Effector memory CD4-positive, alpha-beta T cell (primary cell): ENCODE results near the gene POU2AF2.

Experiments
- DNase-seq, 3 donors: peaks; one replicate each; pipeline ENCODE4 v3.0.0-alpha.2; 2020
- H3K27ac ChIP-seq: 2 replicates; pipeline ENCODE4 v1.7.0; 2013; ENCODE audit warnings: mild to moderate bottlenecking, low read length, moderate library complexity; ENCODE audit not compliant: insufficient read depth, poor library complexity, severe bottlenecking
- H3K27me3 ChIP-seq: replicated peaks from 2 replicates; pipeline ENCODE4 v1.7.0; 2013; ENCODE audit warnings: mild to moderate bottlenecking, low read length; ENCODE audit not compliant: insufficient read depth, control insufficient read depth, poor library complexity, severe bottlenecking
- H3K36me3 ChIP-seq: 2 replicates; pipeline ENCODE4 v1.7.0; 2013; ENCODE audit warnings: mild to moderate bottlenecking, low read length, moderate library complexity; ENCODE audit not compliant: control insufficient read depth, insufficient read depth
- H3K4me1 ChIP-seq: 2 replicates; pipeline ENCODE4 v1.7.0; 2013; ENCODE audit warnings: low read length, mild to moderate bottlenecking; ENCODE audit not compliant: control insufficient read depth, insufficient read depth, poor library complexity, severe bottlenecking
- H3K4me3 ChIP-seq: 2 replicates; pipeline ENCODE4 v1.7.0; 2013; ENCODE audit warnings: low read length, low read depth, mild to moderate bottlenecking; ENCODE audit not compliant: insufficient read depth, poor library complexity, severe bottlenecking
- H3K9me3 ChIP-seq: 2 replicates; pipeline ENCODE4 v1.7.0; 2013; ENCODE audit warnings: mild to moderate bottlenecking, low read length, moderate library complexity; ENCODE audit not compliant: control insufficient read depth

POU2AF2 gene

GRCh38 chr11:111300569-111300968 lies 55.0 kb downstream of the POU2AF2 start:
- peaks cover 3% of the 10 kb centered on the region for H3K27me3 ChIP-seq
- H3K27ac ChIP-seq, result no peak overlapping the region
- H3K36me3 ChIP-seq, result no peaks in the 10 kb centered on the region
- H3K9me3 ChIP-seq, result no peaks in the 10 kb centered on the region
- DNase-seq, result no peak
- no peak overlapping the region for H3K4me3 ChIP-seq
- H3K4me1 ChIP-seq, result peaks cover 7% of the 10 kb centered on the region

GRCh38 chr11:111301004-111301841 lies 55.7 kb downstream of the POU2AF2 start:
- H3K27me3 ChIP-seq, result peaks cover 3% of the 10 kb centered on the region
- no peak overlapping the region for H3K27ac ChIP-seq
- no peak for DNase-seq
- H3K9me3 ChIP-seq, result no peaks in the 10 kb centered on the region
- peaks cover 7% of the 10 kb centered on the region for H3K4me1 ChIP-seq
- no peak overlapping the region for H3K4me3 ChIP-seq
- no peaks in the 10 kb centered on the region for H3K36me3 ChIP-seq

GRCh38 chr11:111301842-111302118 lies 56.3 kb downstream of the POU2AF2 start:
- no peak overlapping the region for H3K4me3 ChIP-seq
- peaks cover 3% of the 10 kb centered on the region for H3K27me3 ChIP-seq
- peaks cover 7% of the 10 kb centered on the region for H3K4me1 ChIP-seq
- H3K36me3 ChIP-seq, result no peaks in the 10 kb centered on the region
- no peaks in the 10 kb centered on the region for H3K9me3 ChIP-seq
- no peak for DNase-seq
- no peak overlapping the region for H3K27ac ChIP-seq

- peaks cover 7% of the 10 kb centered on the region for H3K4me1 ChIP-seq
Measured at GRCh38 chr11:111302298-111302697, 56.8 kb downstream of the POU2AF2 start.

GRCh38 chr11:111303461-111303860 lies 57.9 kb downstream of the POU2AF2 start:
- Histone ChIP-seq H3K27me3 (peaks cover 3% of the 10 kb centered on the region), H3K36me3 (no peaks in the 10 kb centered on the region), H3K27ac (no peak overlapping the region), H3K4me3 (no peak overlapping the region), H3K4me1 (peaks cover 7% of the 10 kb centered on the region), H3K9me3 (no peaks in the 10 kb centered on the region)
- no peak for DNase-seq

More at GRCh38 chr11:111302298-111302697, 56.8 kb downstream of the POU2AF2 start:
- H3K4me3 ChIP-seq, result no peak overlapping the region
- DNase-seq, result no peak
- no peaks in the 10 kb centered on the region for H3K36me3 ChIP-seq
- H3K27me3 ChIP-seq, result peaks cover 3% of the 10 kb centered on the region
- H3K9me3 ChIP-seq, result no peaks in the 10 kb centered on the region
- H3K27ac ChIP-seq, result no peak overlapping the region

GRCh38 chr11:111305162-111305802 lies 59.8 kb downstream of the POU2AF2 start:
- H3K4me1 ChIP-seq, result no peaks in the 10 kb centered on the region
- no peak overlapping the region for H3K27ac ChIP-seq
- no peak for DNase-seq
- peaks cover 2% of the 10 kb centered on the region for H3K27me3 ChIP-seq
- no peaks in the 10 kb centered on the region for H3K9me3 ChIP-seq
- H3K4me3 ChIP-seq, result no peak overlapping the region
- no peaks in the 10 kb centered on the region for H3K36me3 ChIP-seq

- H3K36me3 ChIP-seq, result no peaks in the 10 kb centered on the region
- no peak for DNase-seq
- H3K4me1 ChIP-seq, result no peaks in the 10 kb centered on the region
- H3K27ac ChIP-seq, result no peak overlapping the region
- H3K9me3 ChIP-seq, result no peaks in the 10 kb centered on the region
- no peaks in the 10 kb centered on the region for H3K27me3 ChIP-seq
- H3K4me3 ChIP-seq, result no peak overlapping the region
Measured at GRCh38 chr11:111305876-111306275, 60.4 kb downstream of the POU2AF2 start.

GRCh38 chr11:111306321-111306720 lies 60.8 kb downstream of the POU2AF2 start:
- Histone ChIP-seq H3K27me3 (no peaks in the 10 kb centered on the region), H3K4me1 (no peaks in the 10 kb centered on the region), H3K36me3 (no peaks in the 10 kb centered on the region), H3K9me3 (no peaks in the 10 kb centered on the region), H3K27ac (no peak overlapping the region), H3K4me3 (no peak overlapping the region)
- no peak for DNase-seq

- Histone ChIP-seq H3K27me3 (no peaks in the 10 kb centered on the region), H3K4me1 (no peaks in the 10 kb centered on the region), H3K36me3 (no peaks in the 10 kb centered on the region), H3K9me3 (no peaks in the 10 kb centered on the region), H3K4me3 (no peak overlapping the region), H3K27ac (no peak overlapping the region)
- DNase-seq, result no peak
Measured at GRCh38 chr11:111307472-111308108, 62.1 kb downstream of the POU2AF2 start.

- Histone ChIP-seq H3K36me3 (no peaks in the 10 kb centered on the region), H3K4me3 (no peak overlapping the region), H3K4me1 (no peaks in the 10 kb centered on the region), H3K9me3 (no peaks in the 10 kb centered on the region), H3K27me3 (no peaks in the 10 kb centered on the region), H3K27ac (no peak overlapping the region)
- no peak for DNase-seq
Measured at GRCh38 chr11:111308140-111308539, 62.6 kb downstream of the POU2AF2 start.
